ENCODE results near the gene ARSG. TPM values are rescaled to one million over a fixed set of nuclear protein-coding genes. Genes with fewer than 3 reads are reported as not detected.
"Not testable (repeated sequence)": the region's sequence is repeated elsewhere in the genome, so short reads cannot be mapped to it uniquely, and the experiment has no call there.

Gene ARSG
- polyA plus RNA-seq, 1 donor = 3.5 TPM

- peak; percentile 59 for DNase-seq
Measured at GRCh38 chr17:68398691-68399637, 107.7 kb downstream of the ARSG start.

GRCh38 chr17:68399638-68400403 is 108.5 kb downstream of the ARSG start:
- peak; percentile 64 for DNase-seq

- DNase-seq = no peak
Measured at GRCh38 chr17:68400404-68400735, 109.1 kb downstream of the ARSG start.

GRCh38 chr17:68401288-68401687 is 110.0 kb downstream of the ARSG start:
- DNase-seq = no peak

- DNase-seq = no peak
Measured at GRCh38 chr17:68403122-68403521, 111.8 kb downstream of the ARSG start.

- DNase-seq = not testable (repeated sequence)
Measured at GRCh38 chr17:68403837-68404236, 112.5 kb downstream of the ARSG start.

- DNase-seq = not testable (repeated sequence)
Measured at GRCh38 chr17:68407656-68408055, 116.4 kb downstream of the ARSG start.

- not testable (repeated sequence) for DNase-seq
Measured at GRCh38 chr17:68413597-68414560, 122.6 kb downstream of the ARSG start.

GRCh38 chr17:68414901-68415300 is 123.6 kb downstream of the ARSG start:
- DNase-seq = not testable (repeated sequence)

GRCh38 chr17:68417317-68417716 is 126.0 kb downstream of the ARSG start:
- no peak for DNase-seq

- no peak for DNase-seq
Measured at GRCh38 chr17:68418876-68419275, 127.6 kb downstream of the ARSG start.

- DNase-seq = no peak
Measured at GRCh38 chr17:68420065-68420464, 128.8 kb downstream of the ARSG start.

- DNase-seq = no peak
Measured at GRCh38 chr17:68421486-68421885, 130.2 kb downstream of the ARSG start.

GRCh38 chr17:68422821-68423220 is 131.5 kb downstream of the ARSG start:
- no peak for DNase-seq

- DNase-seq = no peak
Measured at GRCh38 chr17:68423251-68423650, 132.0 kb downstream of the ARSG start.

- DNase-seq = no peak
Measured at GRCh38 chr17:68424203-68424602, 132.9 kb downstream of the ARSG start.

- DNase-seq = no peak
Measured at GRCh38 chr17:68424861-68425260, 133.6 kb downstream of the ARSG start.

- DNase-seq = no peak
Measured at GRCh38 chr17:68425979-68426378, 134.7 kb downstream of the ARSG start.

GRCh38 chr17:68427575-68427974 is 136.3 kb downstream of the ARSG start:
- DNase-seq = no peak

GRCh38 chr17:68428498-68429172 is 137.3 kb downstream of the ARSG start:
- no peak for DNase-seq

- DNase-seq = no peak
Measured at GRCh38 chr17:68429881-68430280, 138.6 kb downstream of the ARSG start.

All from hindlimb muscle (tissue), 1 donor.